NK-92 (cell line): Measurements from ENCODE around the gene DRAXIN.

Experiments used
- DNase-seq: peaks from one replicate; lab custom pipeline; 2025; ENCODE audit not compliant: unreplicated experiment; lab: John Stamatoyannopoulos, UW

Gene DRAXIN

DNA sequence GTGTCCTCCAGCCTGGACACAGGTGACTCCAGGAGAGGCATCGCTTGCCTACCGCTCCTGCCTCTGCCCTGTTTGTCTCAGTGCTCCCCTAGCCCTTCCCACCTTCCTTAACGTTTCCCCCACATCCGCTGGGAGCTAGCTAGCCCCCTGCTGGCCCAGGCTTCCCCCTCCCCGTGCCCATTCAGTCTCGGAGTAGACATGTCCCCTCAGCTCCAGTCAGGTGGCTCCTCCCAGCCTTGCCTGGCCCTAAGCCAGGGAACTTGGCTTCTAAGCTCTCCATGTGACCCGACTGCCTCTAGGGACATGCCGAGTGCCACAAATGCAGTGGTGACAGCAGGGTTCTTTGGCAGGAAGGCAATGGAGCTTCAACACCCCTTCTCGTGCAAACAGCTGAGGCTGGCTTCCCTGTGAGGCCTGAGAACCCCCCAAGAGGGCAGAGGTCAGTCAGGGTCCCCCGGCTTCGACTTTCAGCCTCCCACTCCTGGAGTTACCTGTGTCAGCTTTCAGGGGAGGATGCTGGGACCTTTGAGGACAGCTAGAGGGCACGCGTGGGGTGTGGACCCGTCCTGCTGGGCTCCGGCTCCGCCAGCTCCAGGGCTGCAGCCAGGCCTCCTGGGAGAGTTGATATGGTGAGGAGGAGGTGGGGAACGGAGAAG lies 16.2 kb downstream of the DRAXIN start:
- DNase-seq, result no peak

DNA sequence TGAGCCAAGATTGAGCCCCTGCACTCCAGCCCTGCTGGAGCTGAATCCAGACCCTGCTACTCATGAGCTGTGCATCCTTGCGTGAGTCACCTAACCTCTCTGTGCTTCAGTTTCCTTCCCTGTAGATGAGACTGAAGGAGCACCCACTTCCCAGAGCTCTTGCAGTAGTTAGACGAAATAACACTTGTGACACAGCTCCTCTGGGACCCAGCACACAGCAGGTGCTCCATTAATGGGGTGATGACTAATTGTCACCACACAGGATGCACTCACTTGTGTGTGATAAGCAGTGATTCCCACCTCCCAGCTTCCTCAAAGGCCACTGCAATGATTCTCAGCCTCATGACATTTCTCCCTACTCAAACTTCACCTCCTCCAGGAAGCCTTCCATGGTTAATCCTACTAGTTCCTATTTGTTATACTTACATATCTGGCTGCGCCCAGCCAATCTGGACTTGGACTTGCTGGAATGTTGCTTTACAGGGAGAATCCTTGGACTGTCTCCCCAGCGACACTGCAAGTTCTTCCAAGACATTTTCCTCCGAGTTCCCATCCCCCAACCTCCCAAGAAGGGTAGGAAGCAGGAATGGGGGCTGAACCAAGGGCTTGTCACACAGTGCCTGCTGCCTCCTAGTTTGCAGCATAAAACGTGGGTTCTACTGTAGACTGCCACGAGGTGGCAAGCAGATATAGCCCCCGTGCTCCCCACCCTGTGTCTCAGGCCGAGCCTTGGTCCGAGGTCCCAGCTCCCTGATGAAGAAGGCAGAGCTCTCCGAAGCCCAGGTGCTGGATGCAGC lies 17.2 kb downstream of the DRAXIN start:
- DNase-seq, result no peak

DNA sequence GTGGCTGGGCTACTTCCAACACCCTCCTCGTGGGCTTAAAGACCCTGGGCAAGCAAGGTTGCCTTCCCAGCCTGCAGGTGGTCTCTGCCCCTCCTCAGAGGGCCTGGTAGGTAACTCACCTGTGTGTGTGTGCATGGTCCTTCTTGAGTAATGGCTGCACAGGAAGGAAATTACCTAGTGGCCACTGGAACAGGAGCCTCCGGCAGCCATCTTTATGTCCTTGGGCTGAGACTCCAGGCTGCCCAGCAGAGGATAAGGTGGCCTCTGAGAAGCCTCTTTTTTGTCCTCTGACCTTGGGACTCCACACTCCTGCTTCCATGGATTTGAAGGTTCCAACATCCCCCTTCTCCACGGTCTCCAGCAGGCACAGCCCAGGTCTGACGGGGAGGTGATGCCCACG lies 20.0 kb downstream of the DRAXIN start:
- DNase-seq, result no peak

DNA sequence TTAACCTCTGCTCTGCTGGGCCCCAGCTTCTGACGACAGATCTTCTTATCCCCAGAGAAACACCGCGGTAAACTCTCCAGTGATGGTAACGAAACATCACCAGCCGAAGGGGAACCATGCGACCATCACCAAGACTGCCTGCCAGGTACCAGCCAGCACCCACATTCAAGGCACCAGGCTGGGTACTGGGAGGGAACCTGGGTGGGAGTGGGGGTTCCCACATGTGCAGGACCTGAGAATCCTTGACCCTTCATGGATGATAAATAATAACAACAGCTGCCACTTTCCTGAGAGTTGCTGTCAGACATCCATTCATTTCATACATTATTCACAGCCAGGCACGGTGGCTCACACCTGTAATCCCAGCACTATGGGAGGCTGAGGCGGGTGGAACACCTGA lies 20.8 kb downstream of the DRAXIN start:
- no peak for DNase-seq

DNA sequence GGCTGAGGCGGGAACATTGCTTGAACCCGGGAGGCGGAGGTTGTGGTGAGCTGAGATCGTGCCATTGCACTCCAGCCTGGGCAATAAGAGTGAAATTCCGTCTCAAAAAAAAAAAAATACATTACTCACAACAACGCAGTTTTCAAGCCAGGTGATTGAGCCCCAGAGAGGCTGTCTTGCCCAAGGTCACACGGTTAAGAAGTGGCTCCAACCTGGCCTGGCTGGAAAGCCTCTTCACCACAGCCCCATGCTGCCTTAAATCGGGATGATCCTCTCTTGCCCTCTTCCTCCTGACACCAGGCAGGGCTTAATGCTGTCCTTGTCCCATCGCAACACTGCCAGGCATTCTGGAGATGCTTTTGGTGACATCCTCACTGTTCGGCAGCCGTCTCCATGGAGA lies 21.6 kb downstream of the DRAXIN start:
- DNase-seq, result no peak

DNA sequence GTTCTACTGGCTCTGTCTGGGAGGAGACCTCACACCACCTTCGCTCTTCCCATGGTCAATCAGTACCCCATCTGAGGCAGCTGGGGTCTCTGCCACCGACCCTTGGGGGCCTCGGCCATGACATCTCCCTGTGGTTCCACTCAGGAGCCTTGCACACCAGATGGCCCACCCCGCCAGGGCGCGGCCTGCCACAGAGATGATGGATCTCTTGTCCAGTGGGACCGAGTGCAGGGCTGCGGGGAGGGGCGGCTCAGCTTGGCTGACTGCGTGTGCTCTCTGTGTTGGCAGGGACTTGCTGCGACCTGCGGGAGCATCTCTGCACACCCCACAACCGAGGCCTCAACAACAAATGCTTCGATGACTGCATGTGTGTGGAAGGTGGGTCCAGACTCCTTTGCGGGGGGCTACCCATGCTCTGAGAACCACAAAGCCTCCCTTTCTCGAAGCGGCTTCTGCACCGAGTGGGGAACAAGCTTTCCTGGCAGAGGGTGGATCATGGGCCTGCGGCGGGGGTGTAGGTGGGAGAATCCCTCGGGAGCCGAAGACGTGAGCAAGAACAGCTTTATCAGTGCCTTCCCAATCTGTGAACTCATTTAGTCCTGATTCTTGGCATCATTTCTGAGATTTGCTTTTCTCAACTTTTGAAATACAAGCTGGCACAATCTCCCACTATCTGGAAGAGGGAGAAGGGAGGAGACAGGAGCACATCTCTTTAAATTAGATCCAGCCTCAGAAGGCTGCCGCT lies 23.5 kb downstream of the DRAXIN start:
- DNase-seq, result no peak

DNA sequence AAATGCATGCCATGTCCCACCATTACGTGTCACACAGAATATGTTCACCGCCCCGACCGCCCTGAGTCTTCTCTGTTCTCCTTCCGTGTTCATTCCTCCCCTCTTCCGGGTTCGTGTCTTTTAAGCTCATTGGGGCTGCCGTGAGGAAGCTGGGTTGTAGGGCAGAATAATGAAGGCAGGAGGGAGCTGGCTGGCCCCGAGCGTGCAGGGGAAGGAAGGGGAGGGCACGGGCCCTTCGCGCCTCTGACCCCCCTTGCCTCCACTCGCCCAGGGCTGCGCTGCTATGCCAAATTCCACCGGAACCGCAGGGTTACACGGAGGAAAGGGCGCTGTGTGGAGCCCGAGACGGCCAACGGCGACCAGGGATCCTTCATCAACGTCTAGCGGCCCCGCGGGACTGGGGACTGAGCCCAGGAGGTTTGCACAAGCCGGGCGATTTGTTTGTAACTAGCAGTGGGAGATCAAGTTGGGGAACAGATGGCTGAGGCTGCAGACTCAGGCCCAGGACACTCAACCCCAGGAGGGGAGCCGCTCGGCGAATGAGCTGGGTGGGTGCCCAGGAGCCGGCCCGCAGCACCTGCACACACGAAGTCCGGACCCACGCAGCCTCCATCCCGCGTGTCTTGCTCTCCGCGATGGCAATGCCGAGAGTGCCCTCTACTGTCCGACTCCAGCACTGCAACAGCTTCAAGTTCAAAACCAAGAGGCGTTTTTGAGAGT lies 28.0 kb downstream of the DRAXIN start:
- peak; percentile 24 for DNase-seq

DNA sequence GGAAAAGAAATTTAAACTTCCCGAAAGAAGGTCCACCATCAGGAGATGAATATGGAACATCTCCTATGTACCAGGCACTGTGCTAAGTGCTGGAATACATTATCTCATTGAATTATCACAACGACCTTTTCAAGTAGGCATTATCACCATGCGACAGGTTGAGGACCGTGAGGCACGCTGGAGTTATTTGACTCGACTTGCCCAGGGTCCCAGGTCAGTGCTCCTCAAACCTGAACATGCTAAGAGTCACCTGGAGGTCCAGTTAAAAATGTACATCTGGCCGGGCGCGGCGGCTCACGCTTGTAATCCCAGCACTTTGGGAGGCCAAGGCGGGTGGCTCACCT lies 28.5 kb downstream of the DRAXIN start:
- DNase-seq, result no peak

DNA sequence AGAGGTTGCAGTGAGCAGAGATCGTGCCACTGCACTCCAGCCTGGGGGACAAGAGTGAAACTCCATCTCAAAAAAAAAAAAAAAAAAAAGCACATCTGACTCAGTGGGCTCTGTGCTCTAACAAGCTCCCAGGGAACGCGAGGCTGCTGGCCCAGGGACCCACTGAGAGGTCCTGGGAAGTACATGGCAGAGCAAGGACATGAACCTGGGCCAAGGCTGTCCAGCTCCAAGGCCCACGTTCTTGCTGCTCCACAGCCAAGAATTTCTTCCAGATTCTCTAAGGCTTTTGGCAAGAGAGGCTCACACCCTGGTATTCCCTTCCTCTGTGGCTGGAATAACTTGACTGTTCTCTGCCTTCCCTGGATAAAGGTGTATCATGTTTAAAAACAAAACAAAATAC lies 29.0 kb downstream of the DRAXIN start:
- DNase-seq, result no peak

DNA sequence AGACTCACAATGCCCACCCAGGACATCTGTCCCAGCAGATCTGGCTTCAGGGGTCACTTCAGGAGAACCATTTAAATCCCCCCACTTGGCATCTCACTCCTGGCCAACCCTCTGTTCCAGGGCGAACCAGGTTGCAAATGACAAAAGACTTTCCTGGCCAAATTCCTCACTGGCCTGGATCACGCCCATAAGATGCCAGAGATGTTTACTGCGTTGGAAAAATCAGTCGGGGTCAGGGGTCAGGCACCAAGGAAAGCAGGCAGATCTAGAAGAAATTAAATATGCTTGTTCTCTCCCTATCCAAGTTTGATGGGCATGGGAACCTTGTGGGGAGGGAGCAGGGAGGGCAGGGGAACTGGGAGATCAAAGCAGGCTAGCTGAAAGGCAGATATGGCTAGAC lies 29.8 kb downstream of the DRAXIN start:
- no peak for DNase-seq

DNA sequence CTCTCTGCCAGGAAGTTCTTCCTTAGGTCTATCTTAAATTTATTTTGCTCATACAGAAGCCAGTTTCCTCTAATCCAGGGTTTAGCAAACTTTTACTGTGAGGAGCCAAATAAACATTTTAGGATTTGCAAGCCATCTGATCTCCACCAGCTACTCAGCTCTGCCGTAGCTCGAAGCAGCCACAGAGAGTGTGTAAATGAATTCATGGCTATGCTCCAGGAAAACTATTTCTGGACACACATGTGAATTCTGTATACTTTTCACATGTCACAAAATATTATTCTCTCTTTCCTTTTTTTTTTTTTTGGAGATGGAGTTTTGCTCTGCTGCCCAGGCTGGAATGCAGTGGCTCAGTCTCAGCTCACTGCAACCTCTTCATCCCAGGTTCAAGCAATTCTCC lies 31.0 kb downstream of the DRAXIN start:
- DNase-seq, result no peak

DNA sequence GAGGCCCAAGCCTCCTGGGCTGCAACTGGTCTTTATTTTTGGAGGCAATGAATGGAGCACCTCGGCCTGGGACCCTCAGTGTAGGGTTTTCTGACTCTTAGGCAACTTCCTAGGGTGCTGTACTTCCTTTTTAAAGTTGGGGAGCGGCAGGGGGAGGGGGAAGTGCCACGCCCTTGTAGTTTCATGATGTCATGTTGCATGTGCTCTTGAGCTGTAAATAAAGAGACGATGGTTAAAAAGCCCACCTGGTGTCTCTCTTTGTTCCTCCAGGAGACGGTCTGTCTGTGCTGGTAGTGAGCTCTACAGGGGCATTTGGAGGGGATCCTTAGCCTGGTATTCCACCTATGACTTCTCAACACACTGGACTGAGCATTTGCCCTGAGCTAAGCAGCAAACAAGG lies 34.1 kb downstream of the DRAXIN start:
- DNase-seq, result no peak

DNA sequence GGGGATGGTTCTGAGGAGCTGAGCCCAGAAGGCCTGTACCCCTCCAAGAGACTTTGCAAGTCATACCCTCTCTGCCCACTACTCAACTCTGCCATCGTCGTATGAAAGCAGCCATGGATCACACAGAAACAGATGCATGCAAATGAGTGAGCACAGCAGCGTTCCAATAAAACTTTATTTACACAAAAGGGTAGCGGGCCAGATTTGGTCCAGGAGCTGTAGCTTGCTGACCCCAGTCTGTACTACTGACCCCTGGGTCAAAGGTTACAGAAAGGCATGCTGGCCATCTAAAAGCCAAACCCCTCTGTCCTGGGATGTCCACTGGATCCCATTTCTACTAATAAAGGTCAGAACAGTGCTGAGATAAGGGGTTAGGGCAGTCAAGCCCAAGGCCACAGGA lies 35.6 kb downstream of the DRAXIN start:
- DNase-seq, result no peak

DNA sequence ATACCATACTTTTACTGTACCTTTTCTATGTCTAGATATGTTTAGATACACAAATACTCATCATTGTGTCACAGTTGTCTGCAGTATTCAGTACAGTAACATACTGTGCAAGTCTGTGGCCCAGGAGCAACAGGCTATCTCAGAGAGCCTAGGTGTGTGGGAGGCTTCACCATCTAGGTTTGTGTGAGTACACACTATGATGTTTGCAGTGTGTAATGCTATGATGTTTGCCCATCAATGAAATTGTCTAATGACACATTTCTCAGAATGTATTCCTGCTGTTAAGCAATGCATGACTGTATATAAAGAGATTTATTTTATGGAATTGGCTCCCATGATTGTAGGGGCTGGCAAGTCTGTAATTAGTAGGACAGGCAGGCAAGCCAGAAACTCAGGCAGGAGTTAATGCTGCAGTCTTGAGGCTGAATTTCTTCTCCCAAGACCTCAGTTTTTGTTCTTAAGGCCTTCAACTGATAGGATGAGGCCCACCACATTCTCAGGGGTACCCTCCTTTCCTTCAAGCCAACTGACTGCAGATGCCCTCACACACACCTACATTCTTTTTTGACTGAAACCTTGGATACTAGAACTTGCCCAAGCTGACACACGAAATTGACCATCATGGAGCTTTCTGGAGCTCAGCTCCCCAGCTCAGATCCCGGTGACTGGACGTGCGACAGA lies 36.8 kb downstream of the DRAXIN start:
- no peak for DNase-seq

DNA sequence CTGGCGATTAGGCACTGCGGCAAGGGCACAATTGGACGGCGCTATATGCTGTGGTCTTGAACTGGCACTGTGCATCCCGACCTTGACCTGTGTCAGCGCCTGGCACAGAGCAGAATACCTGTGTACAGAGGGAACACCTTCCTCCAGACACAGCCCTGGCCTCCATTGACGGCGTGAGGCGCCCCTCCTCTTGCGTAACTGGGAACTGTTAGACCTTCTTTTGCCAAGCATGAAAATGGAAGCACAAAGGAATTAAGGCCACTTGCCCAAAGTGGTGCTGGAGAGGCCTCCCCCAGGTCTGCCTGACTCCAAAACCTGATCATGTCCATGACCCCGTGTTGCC lies 37.6 kb downstream of the DRAXIN start:
- DNase-seq, result no peak

DNA sequence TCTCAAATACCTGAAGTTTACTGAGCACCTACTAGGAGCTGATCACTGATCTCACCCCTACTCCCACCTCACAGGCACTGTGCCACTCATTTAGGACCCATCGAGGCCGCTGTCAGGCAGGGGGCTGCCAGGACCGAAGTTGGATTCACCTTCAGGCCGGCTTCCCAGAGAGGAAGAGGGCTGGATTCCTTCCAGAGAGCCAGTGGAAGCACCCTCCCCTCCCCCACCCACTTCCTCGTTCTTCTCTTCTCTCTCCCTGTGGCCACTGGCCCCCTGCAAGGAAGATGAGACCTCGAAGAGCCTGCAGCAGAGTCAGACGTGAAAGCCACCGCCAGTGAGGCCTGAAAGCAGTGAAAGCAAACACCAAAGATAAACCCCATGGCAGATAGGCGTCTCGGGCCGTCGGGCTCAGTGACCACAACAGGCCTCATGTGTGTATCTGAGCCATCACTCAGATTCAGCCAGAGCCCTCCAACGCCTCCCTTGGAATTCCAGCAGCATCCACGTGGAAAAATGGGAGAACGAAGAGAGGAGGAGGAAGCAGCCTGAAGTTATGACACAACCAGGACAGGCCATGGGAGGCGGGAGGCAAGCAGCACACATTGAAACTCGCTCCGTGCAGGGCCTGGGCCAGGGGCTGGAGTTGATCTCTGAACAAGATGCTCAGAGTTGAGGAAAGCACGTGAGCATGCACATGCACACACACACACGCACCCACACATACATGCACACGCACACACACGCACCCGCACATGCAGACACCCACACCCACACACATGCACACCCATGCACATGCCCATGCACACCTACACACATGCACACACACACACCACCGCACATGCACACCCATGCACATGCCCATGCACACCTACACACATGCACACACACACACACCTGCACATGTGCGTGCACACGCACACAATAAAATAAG lies 38.3 kb downstream of the DRAXIN start:
- DNase-seq, result no peak

DNA sequence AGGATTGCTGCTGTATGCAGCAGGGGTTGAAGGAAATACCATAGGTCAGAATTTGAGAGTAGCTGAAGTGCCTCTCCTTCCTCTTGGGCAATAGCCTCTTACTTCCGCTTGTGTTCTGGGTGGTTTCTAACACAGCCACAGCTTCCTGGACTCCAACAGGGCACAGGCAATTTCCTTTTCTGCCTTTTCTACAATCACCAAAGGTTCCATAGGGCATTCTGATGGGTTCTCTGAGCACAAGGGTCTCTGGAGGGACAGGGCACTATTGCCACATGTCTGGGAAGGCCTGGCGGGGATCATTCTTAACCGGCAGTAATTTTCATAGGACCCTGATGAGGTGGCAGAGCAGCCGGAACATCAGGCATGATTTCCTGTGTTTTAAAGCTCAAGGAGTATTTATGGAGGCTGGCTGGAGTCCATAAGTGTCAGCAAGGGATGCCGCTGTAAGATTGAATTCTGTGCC lies 39.0 kb downstream of the DRAXIN start:
- DNase-seq, result peak; percentile 23

DNA sequence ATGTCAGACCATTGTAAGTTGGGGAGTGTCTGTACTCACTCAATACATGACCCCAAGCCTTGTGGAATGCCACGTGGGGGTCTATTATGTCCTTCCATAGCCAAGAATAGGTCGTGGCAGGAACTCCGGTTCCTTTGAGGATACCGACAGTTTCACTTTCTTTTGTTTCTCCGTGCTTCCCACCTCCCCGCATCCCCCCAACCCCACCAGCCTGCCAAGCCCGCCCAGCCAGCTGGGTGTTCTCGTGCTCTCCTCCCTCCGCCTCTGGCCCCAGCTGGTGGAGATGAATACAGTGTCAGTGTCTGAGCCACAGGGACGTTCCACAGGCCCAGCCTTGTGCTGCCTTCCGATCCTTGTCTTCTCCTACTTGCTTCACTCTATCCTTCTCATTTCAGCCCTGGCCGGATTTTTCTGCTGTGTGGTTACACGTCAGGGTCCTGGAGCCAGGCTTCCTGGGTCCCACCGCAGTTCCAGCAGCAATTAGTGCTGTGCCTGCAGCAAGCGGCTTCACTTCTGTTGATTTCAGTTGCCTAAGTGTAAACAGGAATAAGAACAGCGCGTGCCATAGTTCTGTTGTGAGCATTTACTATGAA lies 40.3 kb downstream of the DRAXIN start:
- no peak for DNase-seq

DNA sequence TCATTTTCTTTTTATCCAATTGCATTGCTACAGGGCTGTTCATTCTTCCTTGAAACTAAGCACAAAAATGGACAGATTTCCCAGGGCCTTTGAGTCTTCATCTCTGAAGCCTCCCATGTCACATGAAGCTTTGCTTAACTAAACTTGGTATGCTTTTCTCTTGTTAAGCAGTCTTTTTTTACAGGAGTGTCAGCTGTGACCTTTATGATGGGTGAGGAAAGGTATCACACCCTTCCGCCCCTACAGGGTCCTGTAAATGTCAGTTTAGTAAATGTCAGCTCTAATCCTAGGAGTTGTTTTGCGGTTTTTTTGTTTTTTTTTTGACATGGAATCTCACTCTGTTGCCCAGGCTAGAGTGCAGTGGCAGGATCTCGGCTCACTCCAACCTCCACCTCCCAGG lies 41.8 kb downstream of the DRAXIN start:
- DNase-seq, result no peak

DNA sequence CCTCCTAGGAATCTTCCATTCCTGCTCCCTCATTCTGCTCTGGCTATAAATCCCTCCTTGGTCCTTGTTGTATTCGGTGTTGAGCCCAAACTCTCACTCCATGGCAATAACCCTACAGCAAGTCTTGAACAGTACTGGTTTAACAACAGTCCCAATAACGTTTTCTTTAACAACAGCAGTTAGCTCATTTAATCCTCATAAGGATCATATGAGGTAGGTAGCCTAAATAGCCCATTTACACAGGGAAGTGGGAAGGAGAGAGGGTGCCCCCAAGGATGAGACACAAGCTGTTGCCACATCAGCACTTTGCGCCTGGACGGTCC lies 44.0 kb downstream of the DRAXIN start:
- DNase-seq, result no peak
